EH (cell line): ENCODE results near the gene CUEDC2.

Source experiments
- DNase-seq: peaks from one replicate; pipeline ENCODE4 v3.0.0-alpha.2; 2015; ENCODE audit warnings: low read depth

CUEDC2 gene

GRCh38 chr10:102396730-102397151 lies 35.6 kb downstream of the CUEDC2 start:
- DNase-seq, result no peak

- no peak for DNase-seq
Measured at GRCh38 chr10:102396317-102396650, 36.1 kb downstream of the CUEDC2 start.

GRCh38 chr10:102395400-102396316 lies 36.7 kb downstream of the CUEDC2 start, which contains the start of gene NFKB2:
Gene NFKB2 (plus strand): TSS chr10:102395705. CDS start chr10:102395960, 255 bp downstream.
- DNase-seq, result peak; percentile 87

GRCh38 chr10:102394801-102395399 lies 37.5 kb downstream of the CUEDC2 start:
- DNase-seq, result peak; percentile 32

GRCh38 chr10:102394079-102394800 lies 38.1 kb downstream of the CUEDC2 start:
- DNase-seq, result peak; percentile 93

- no peak for DNase-seq
Measured at GRCh38 chr10:102393411-102394078, 38.8 kb downstream of the CUEDC2 start.

- no peak for DNase-seq
Measured at GRCh38 chr10:102392306-102392705, 40.1 kb downstream of the CUEDC2 start.

GRCh38 chr10:102389894-102390293 lies 42.5 kb downstream of the CUEDC2 start:
- DNase-seq, result no peak

GRCh38 chr10:102384606-102385429 lies 47.6 kb downstream of the CUEDC2 start:
- peak; percentile 45 for DNase-seq

- peak; percentile 27 for DNase-seq
Measured at GRCh38 chr10:102384053-102384452, 48.3 kb downstream of the CUEDC2 start.

- DNase-seq, result no peak
Measured at GRCh38 chr10:102382871-102383270, 49.5 kb downstream of the CUEDC2 start.

- DNase-seq, result no peak
Measured at GRCh38 chr10:102381983-102382382, 50.4 kb downstream of the CUEDC2 start.

GRCh38 chr10:102379383-102379782 lies 53.0 kb downstream of the CUEDC2 start:
- DNase-seq, result no peak

- DNase-seq, result no peak
Measured at GRCh38 chr10:102376901-102377300, 55.5 kb downstream of the CUEDC2 start.

GRCh38 chr10:102375867-102376266 lies 56.5 kb downstream of the CUEDC2 start:
- DNase-seq, result peak; percentile 6

- no peak for DNase-seq
Measured at GRCh38 chr10:102375250-102375649, 57.1 kb downstream of the CUEDC2 start.
